ENCODE results near the gene FAM174B.

DNA sequence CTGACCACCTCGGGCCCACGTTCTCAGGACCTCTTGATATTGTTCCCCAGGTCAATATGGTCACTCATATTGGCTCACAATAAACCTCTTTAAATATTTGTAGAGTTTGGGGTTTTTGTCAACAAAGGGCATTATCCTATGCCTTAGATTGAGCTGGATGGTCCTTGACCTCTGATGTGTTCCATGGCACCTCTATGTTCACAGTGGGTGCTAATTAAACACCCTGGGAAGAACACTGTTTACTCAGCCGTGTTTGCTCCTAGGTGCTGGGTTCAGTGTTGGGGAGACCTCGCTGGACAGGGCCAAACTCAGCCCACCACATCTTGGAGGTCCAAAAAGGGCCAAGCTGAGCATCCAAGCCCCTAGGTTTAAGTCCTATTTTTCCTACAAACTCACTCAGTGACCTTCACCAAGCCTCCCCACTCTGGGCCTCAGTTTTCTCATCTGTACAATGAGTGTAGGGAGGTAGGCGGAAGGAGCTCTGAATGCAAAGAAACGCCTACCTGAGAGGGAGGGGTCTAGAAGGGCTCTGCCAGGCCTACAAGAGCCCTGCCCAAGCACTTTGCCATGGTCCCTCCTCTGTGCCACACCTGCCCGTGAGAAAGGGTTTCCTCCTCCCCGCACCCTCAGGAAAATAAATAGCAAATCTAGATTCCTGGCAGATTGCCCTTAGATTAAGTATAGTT lies 7.2 kb downstream of the FAM174B start:
- no peak for TF ChIP-seq POLR2AphosphoS5 (IDR thresholded peaks at IDR 0.05; ENCODE audit: low read depth, low read length)
- TF ChIP-seq, protein P1, sequence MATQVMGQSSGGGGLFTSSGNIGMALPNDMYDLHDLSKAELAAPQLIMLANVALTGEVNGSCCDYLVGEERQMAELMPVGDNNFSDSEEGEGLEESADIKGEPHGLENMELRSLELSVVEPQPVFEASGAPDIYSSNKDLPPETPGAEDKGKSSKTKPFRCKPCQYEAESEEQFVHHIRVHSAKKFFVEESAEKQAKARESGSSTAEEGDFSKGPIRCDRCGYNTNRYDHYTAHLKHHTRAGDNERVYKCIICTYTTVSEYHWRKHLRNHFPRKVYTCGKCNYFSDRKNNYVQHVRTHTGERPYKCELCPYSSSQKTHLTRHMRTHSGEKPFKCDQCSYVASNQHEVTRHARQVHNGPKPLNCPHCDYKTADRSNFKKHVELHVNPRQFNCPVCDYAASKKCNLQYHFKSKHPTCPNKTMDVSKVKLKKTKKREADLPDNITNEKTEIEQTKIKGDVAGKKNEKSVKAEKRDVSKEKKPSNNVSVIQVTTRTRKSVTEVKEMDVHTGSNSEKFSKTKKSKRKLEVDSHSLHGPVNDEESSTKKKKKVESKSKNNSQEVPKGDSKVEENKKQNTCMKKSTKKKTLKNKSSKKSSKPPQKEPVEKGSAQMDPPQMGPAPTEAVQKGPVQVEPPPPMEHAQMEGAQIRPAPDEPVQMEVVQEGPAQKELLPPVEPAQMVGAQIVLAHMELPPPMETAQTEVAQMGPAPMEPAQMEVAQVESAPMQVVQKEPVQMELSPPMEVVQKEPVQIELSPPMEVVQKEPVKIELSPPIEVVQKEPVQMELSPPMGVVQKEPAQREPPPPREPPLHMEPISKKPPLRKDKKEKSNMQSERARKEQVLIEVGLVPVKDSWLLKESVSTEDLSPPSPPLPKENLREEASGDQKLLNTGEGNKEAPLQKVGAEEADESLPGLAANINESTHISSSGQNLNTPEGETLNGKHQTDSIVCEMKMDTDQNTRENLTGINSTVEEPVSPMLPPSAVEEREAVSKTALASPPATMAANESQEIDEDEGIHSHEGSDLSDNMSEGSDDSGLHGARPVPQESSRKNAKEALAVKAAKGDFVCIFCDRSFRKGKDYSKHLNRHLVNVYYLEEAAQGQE (IDR thresholded peaks at IDR 0.05; ENCODE audit: insufficient read depth in 1 of 2, low read depth in 2 of 2, low read length in 2 of 2), result no peak
